Prostate gland (tissue), 2 donors: Measurements from ENCODE around the gene SLC44A4.
"Not testable (repeated sequence)": the region's sequence is repeated elsewhere in the genome, so short reads cannot be mapped to it uniquely, and the experiment has no call there.

Source experiments
- CTCF ChIP-seq, 4 experiments: fragments of 200-600 bp in 2 of 4; fragments of 450-650 bp in 2 of 4; sonication (generic) in 2 of 4; IDR thresholded peaks; 1 replicate in 3 of 4; 2 replicates in 1 of 4; pipeline ENCODE4 v1.5.1; 2016 to 2019; ENCODE audit warnings: antibody characterized with exemption in 4 of 4, mild to moderate bottlenecking in 2 of 4, moderate library complexity in 2 of 4
- POLR2A ChIP-seq: fragments of 450-650 bp; IDR thresholded peaks from one replicate; pipeline ENCODE4 v1.6.1; 2016; ENCODE audit warnings: antibody characterized with exemption, mild to moderate bottlenecking
- POLR2AphosphoS5 ChIP-seq: sonication (generic); formaldehyde crosslinking; IDR thresholded peaks from one replicate; pipeline ENCODE4 v1.6.1; 2017; ENCODE audit warnings: antibody characterized with exemption

GRCh38 chr6:31851980-31852718 is 26.6 kb downstream of the SLC44A4 start:
- TF ChIP-seq POLR2AphosphoS5; CTCF (IDR thresholded peaks at IDR 0.05); POLR2A: not testable (repeated sequence)
